Occipital lobe (tissue), 2 donors: ENCODE results near the gene CDK2. TPM values are rescaled to one million over a fixed set of nuclear protein-coding genes. Genes with fewer than 3 reads are reported as not detected.
"Not testable (repeated sequence)": the region's sequence is repeated elsewhere in the genome, so short reads cannot be mapped to it uniquely, and the experiment has no call there.

Experiments
- DNase-seq: peaks from one replicate; lab custom pipeline; 2025; lab: John Stamatoyannopoulos, UW
- total RNA-seq: library from RNA; depleted of rRNA; stranded (reverse); fragments of >200 nt; gene quantifications from one replicate; pipeline ENCODE4 v1.2.3, GENCODE V29; 2014

The CDK2 gene
- total RNA-seq, 1 donor from 2014 or later: 6.7 TPM

DNA sequence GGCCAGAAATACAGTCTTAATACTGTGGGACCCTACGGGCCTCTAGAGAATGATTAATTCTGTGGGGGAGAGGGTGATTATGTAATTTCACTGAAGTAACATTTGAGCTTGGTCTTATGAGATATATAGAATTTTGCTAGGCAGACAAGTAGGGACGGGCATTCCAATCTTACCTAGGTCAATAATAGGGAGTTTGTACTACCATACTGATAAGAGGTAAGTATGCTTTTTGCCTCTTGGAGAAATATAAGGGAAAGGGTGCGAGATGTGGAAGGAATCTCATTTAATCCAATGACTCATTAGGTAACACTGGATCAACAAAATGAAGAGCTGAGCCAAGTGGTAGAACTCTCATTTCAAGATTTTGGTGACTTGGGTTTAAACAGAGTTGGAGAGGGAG, 12.4 kb downstream of the CDK2 start:
- DNase-seq: no peak

- not testable (repeated sequence) for DNase-seq
These were observed 15.3 kb downstream of the CDK2 start for GRCh38 chr12:55981882-55982281.

DNA sequence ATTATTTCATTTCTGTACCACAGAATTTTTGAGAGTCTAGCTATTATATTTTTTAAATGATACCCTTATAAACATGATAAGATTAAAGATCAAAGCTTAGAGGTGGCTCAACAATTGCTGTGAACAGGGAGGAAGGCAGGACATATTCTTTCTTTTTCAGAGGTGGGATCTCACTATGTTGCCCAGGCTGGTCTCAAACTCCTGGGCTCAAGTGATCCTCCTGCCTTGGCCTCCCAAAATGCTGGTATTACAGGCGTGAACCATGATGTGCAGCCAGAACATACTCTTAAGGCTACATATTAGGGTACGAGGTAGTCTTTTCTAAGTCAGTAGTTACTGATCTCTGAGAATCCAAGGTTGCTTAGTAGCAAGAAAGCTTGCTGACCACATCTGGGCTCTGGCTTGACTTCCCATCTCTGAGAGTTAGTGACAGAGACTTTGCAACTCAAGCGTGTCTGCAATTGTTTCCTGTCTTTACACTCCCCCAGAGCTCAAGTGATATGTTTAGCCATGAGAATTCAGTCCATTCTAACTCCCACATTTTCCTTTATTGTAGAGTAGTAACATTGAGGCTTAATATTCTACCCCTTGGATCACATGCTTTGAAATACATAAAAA, 15.8 kb downstream of the CDK2 start:
- DNase-seq: no peak

GRCh38 chr12:55983232-55983842, 16.7 kb downstream of the CDK2 start:
- DNase-seq: no peak

DNA sequence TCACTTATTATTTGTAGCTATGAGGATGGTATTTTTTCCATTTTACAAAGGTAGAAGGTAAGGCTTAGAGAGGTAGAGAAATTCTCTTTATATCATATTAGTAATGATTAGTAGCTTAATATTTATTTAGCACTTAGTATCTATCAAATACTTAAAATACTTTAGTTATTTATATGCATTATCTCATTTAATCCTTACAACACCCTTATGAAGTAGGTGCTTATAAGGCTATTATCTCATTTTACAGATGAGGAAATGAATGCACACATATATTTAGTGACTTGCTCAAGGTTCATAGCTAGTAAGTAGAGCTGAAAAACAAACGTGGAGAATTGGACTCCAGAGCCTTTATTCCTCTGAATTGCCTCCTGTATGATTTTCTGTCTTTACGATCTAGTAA, 18.2 kb downstream of the CDK2 start:
- DNase-seq: no peak

DNA sequence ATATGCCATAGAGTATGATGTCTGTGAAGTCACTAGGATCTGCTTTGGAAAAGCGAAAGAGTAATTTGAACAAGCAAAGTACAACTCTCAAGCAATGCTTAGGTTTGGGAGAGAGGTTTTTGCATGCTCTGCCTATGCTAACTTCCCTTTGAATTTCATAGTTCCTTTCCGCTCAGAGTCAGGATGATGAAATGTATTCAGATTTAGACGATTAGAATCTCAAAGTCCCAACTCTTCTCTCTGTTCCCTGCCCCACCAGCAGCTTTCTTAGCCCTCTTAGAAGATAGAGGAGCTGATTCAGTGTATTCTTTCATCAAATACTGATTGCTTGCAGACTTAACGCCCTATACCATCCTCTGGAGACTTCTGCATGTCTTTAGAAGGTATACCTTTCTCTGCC, 18.7 kb downstream of the CDK2 start:
- DNase-seq: no peak

DNA sequence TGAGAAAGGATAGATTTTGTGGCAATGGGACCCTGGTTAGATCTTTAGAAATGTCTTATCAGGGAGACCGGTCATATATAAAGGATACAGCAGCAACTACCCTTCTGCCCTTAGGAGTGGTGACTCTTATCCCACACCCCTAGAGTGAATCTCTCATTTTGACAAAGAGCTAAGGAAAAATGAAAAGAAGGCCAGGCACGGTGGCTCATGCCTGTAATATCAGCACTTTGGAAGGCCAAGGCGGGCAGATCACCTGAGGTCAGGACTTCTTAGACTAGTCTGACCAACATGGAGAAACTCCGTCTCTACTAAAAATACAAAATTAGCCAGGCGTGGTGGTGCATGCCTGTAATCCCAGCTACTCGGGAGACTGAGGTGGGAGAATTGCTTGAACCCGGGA, 19.3 kb downstream of the CDK2 start:
- not testable (repeated sequence) for DNase-seq

- DNase-seq: no peak
These were observed 24.5 kb downstream of the CDK2 start for GRCh38 chr12:55991110-55991509.

GRCh38 chr12:55993230-55993853, 26.7 kb downstream of the CDK2 start:
- no peak for DNase-seq

DNA sequence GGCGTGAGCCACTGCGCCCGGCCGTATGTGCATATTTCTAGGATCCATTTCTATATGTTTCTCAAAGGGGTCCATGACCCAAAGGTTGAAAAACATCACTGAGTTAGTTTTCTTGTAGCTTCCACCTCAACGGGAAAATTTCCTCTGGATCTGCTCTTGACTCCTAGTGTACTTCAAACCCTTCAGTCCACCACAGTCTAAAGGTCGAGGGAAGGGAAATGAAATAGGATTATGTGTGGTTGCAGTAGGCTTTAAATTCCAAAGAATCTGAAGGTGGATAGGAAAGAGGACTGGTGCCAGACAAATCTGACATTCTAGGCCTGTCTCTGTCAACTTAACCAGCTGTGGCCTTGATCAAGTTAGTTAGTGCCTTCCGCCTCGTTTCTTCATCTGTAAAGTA, 28.7 kb downstream of the CDK2 start:
- no peak for DNase-seq

DNA sequence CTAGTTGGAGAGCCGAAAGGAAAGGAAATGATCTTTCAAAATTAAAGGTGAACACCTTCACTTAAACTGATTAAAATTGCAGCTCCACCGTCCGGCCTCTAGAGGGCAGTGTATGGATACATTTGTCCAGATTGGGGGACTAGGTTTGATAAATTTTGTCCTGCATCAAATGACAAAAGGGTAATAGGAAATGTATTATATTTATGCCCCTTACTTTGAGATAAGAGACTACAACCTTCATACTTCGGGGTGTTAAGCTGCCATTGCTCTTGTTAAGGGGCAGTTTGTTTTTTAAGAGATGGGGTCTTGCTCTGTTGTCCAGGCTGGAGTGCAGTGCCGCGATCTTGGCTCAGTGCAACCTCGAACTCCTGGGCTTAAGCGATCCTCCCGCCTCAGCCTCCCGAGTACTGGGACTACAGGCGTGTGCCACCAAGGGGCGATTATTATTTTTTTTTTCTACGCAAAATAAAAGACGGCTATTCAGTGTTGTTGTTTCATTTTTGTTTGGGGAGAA, 29.6 kb downstream of the CDK2 start:
- peak; percentile 24 for DNase-seq

DNA sequence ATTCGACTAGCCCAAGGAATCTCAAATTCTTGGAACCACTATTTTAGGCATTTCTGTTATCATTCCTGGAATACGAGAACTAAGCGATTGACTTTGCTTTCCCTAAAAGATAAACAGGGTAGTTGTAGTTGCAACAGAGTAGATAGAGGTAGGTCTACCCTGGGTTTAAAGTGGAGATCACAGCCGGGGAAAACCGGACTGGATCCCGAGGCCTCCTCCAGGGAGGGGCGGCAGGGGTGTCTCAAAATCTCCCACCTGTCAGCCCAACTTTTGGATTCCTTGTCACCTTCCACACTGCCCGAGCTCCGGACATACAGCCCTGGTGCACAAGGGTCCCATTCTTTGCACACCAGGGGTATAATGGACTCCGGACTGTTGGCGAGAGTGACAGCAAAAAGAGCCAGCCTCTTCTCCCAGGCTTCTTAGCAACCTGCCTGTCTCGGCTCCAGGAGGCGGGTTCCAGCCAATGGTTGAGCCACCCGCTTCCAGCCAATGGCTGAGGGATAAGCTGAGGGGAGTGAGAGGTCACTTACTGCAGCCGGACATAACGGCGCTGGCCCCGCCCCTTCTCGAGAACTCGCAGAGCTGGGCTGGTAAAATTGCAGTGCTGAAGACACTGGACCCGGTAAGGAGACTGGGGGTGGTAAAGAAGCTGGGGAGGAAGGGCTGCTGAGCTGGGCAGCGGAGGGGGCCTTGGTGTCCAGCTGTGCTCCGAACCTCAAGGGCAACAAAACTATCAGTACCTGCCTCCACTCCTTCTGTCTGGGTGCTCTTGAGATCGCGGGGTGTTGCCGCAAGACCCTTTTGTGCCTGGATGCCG, 30.3 kb downstream of the CDK2 start, which contains the start of gene SUOX:
Gene SUOX, plus strand, starts transcription at position 562 of the 820 bp plus-strand sequence. CDS start 4,946 bp downstream, outside the sequence.
- DNase-seq: peak; percentile 98

DNA sequence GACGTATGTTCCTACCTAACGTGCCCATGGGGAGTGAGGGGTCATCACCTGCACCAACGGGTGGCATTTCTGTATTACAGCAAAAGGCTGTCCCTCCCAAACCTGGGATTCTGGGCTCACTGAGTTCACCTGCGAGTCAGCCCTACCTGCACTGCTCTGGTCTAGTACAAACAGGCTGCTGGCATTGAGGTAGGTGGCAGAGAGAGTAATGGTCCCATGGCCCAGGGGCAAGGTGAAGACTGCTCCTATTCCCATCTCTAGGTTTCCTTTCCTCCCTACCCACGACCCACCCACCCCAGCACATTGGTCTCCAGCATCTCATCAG, 30.9 kb downstream of the CDK2 start:
- DNase-seq: no peak

DNA sequence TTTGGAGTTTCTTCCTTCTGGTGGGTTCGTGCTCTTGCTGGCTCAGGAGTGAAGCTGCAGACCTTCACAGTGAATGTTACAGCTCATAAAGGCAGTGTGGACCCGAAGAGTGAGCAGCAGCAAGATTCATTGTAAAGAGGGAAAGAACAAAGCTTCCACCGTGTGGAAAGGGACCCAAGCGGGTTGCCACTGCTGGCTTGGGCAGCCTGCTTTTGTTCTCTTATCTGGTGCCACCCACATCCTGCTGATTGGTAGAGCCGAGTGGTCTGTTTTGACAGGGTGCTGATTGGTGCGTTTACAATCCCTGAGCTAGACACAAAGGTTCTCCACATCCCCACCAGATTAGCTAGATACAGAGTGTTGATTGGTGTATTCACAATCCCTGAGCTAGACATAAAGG, 32.9 kb downstream of the CDK2 start:
- not testable (repeated sequence) for DNase-seq

GRCh38 chr12:55999999-56000540, 33.4 kb downstream of the CDK2 start:
- not testable (repeated sequence) for DNase-seq

DNA sequence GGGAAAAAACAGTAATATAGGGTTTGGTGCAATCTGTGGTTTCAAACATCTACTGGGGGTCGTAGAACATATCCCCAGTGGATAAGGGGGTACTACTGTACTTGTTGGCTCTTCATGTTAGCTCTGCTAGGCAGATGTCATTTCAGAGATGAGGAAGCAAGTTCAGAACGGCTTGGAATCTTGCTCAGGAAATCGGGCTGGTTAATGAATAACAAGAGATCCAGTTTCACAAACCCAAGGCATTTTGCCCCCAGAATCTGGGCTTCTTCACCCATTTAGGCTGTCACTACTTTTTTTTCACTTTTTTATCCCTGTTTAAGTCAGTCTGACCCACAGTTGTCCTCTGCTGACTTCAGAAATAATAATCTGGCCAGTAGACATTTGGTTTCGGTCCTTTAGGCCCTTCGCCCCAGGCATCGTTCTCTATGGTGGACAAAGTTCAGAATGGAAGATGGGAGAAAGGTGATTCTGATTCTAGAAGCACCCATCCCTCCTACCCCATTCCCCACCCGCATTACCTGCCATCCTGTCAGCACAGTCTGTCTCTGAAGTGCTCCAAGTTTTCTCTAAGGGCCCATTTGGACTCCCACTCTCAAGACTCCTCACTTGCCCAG, 35.0 kb downstream of the CDK2 start:
- DNase-seq: no peak

- DNase-seq: not testable (repeated sequence)
These were observed 36.7 kb downstream of the CDK2 start for GRCh38 chr12:56003376-56003775.

GRCh38 chr12:56004211-56004610, 37.6 kb downstream of the CDK2 start:
- DNase-seq: no peak

DNA sequence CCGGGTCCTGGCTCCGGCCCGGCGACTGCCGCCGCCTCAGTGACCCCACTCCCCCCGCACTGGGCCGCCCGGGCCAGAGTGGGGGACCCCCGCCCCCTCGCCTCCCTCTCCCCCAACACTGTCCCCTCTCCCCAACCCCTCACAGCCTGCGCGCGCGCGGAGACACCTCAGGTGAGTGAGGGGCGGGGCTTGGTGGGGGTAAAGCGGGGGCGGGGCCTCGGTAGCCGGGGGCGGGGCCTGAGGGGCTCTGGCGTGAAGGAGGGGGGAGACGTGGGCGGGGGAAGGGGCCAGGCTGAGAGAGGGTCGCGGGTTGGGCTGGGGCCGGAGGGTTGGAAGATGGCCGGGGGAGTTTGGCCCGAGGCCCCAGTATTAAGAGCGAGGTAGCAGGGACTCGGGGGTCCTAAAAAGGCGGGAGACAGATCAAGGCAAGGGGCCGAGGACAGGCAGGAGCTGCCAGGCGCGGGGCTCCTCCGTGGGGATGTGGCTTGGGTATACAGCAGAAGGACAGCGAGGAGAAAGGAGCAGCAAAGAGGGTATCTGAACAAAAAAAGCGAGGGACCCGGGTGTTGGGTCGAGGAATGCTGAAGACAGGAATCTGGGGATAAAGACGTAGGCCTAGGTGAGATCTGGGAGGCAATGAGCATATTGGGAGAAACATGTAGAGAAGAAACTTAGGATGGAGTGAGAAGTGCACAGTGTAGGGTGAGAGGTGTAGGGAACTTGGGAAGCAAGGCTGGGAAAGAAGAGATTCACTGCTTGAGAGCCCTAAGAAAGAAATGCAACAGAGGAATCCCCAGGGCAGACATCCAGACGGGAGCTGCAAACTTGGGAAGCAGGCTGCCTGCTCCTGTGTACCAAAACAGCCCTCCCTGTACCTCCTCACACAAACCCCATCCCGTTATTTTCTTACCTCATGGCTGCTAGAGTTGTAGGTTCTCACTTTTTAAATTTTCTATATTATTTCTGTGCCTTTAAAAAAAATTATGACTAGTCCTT, 41.2 kb downstream of the CDK2 start:
- DNase-seq: peak; percentile 35

DNA sequence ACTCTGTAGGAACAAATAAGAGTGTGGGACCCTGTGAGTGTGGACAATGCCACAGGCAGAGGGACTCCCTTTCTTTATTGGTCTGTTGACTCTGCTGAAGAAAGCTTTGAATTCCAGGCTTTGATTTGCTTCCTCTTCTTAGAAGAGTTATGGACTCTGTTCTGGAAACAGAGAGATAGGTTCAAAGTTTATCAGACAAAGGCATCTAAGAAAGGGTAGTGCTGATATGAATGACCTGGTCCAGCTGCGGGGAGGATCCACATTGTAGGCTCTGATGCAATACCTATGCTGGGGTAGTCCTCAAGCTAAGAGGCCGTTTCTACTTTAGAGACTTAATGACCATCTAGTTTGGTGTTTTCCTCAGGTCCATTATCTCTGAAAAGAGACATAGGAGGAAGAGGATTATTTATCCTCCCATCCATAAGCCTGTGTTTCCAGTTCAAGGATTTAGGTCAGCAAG, 43.5 kb downstream of the CDK2 start:
- DNase-seq: no peak
